Ovary (tissue), 3 donors: Measurements from ENCODE around the gene CMTM4.

Experiments used
- CTCF ChIP-seq, 3 donors: fragments of 450-650 bp in 2 of 3; fragments of 200-600 bp in 1 of 3; IDR thresholded peaks; one replicate each; pipeline versions ENCODE4 v1.5.1 to v1.8.0; 2016 to 2022; ENCODE audit warnings: antibody characterized with exemption in 3 of 3, mild to moderate bottlenecking in 1 of 3
- EP300 ChIP-seq: sonication (generic); formaldehyde crosslinking; IDR thresholded peaks from one replicate; pipeline ENCODE4 v1.6.1; 2017; ENCODE audit warnings: antibody characterized with exemption
- POLR2A ChIP-seq: fragments of 450-650 bp; IDR thresholded peaks from one replicate; pipeline ENCODE4 v1.6.1; 2017; ENCODE audit warnings: antibody characterized with exemption, mild to moderate bottlenecking, moderate library complexity
- donor health status: DM: no; HTN: no; CAD: no.

- TF ChIP-seq POLR2A: no peak
- no peak for TF ChIP-seq CTCF (IDR thresholded peaks at IDR 0.05)
- TF ChIP-seq EP300: no peak
These were observed 43.7 kb downstream of the CMTM4 start for GRCh38 chr16:66652661-66653360.
